A673 (cell line): ENCODE results near the gene EXOC4.

Experiments used
- CTCF ChIP-seq: fragments of 300-800, 200-600 bp; sonication (generic); conservative IDR thresholded peaks from 2 replicates; pipeline ENCODE4 v1.5.1; 2017; ENCODE audit warnings: low read depth, mild to moderate bottlenecking, antibody characterized with exemption, low read length, moderate library complexity, mixed read lengths
- EZH2 ChIP-seq: fragments of 200-600 bp; sonication (generic); IDR thresholded peaks from 2 replicates; pipeline ENCODE4 v1.6.1; 2017; ENCODE audit warnings: borderline replicate concordance, low read depth, mild to moderate bottlenecking, mixed read lengths, antibody characterized with exemption, low read length; ENCODE audit not compliant: poor library complexity, severe bottlenecking

- TF ChIP-seq CTCF = no peak
- TF ChIP-seq EZH2 = no peak
Measured at GRCh38 chr7:133857376-133858119, 604.7 kb downstream of the EXOC4 start.
